Left lung (tissue), 14 donors: Measurements from ENCODE around the gene TIE1. TPM values are rescaled to one million over a fixed set of nuclear protein-coding genes. Genes with fewer than 3 reads are reported as not detected.
A peak's percentile ranks its signal among the peaks of the same experiment; 100 is the strongest.

Experiments used
- ATAC-seq: fragments of 200-7000 bp; cut with Tn5 transposase; one replicate; pipeline ENCODE4 v1.9.1; 2020; ENCODE audit warnings: moderate library complexity
- DNase-seq, 4 donors: peaks; one replicate each; pipeline ENCODE4 v3.0.0-alpha.2; 2013 to 2020
- H3K27ac ChIP-seq, 2 donors: fragments of 200-600 bp; sonication (generic) in 1 of 2; one replicate each; pipeline versions ENCODE4 v1.5.0 to v1.8.0; 2020 to 2021
- H3K27me3 ChIP-seq, 2 donors: fragments of 200-600 bp; sonication (generic) in 1 of 2; one replicate each; pipeline versions ENCODE4 v1.5.0 to v1.8.0; 2020 to 2021
- H3K36me3 ChIP-seq, 2 donors: fragments of 200-600 bp; sonication (generic) in 1 of 2; one replicate each; pipeline versions ENCODE4 v1.5.0 to v1.8.0; 2020 to 2021
- H3K4me1 ChIP-seq, 2 donors: fragments of 200-600 bp; one replicate each; pipeline ENCODE4 v1.8.0; 2021
- H3K4me3 ChIP-seq, 2 donors: fragments of 200-600 bp; sonication (generic) in 1 of 2; one replicate each; pipeline versions ENCODE4 v1.5.0 to v1.8.0; 2020 to 2021; ENCODE audit warnings: mild to moderate bottlenecking in 1 of 2
- H3K9me3 ChIP-seq, 2 donors: fragments of 200-600 bp; sonication (generic) in 1 of 2; one replicate each; pipeline versions ENCODE4 v1.5.0 to v1.8.0; 2020 to 2021
- intact Hi-C, 2 donors: fragments of 100-400 bp; cut with DNase I; formaldehyde crosslinking; loops; one replicate each; pipeline versions ENCODE4 v1.11.2 to v1.14.2; 2022
- long read RNA-seq, 12 donors: library from polyadenylated mRNA in 2 of 12; unstranded in 2 of 12; transcript quantifications; one replicate each; pipeline ENCODE4 v2.0.0 and lab custom pipeline, GENCODE V29; 2019 to 2026
- polyA plus RNA-seq, 6 donors: library from polyadenylated mRNA; unstranded; fragments of 120-200 nt; gene quantifications; one replicate each; pipeline ENCODE4 v1.2.1, GENCODE V29; 2013; ENCODE audit not compliant: insufficient read length in 6 of 6
- total RNA-seq, 2 donors: library from RNA; stranded (reverse); fragmentation: NEBNext Ultra II Directional; extraction: Animal tissue kit (Norgen Biotek cat#: 25700); gene quantifications; one replicate each; pipeline ENCODE4 v1.2.1, GENCODE V29; 2021
- TF ChIP-seq, protein P1 (sequence below), 2 donors: fragments of 200-600 bp; sonication (generic) in 1 of 2; IDR thresholded peaks; one replicate each; pipeline versions ENCODE4 v1.5.0 to v1.8.0; 2021; ENCODE audit warnings: antibody characterized with exemption in 2 of 2
- donor health status: DM: no; HTN: yes; CAD: no.
- donor health status: DM: no; HTN: no; CAD: no.

The TIE1 gene
- total RNA-seq, result 10 to 100 TPM; 38.5 to 67.8 TPM
- 100 to 1,000 TPM in 3 of 6 donors, 10 to 100 TPM in 3; 87.6 to 110 (median 98.3) TPM for polyA plus RNA-seq
- long read RNA-seq, donor 1, partial matches to known transcripts, result 0 of 6 reads
- long read RNA-seq, donor 1, other reads (novel, unspliced or antisense), result 0 of 6 reads
- long read RNA-seq, donor 2, partial matches to known transcripts, result 29 of 34 reads
- long read RNA-seq, donor 2, other reads (novel, unspliced or antisense), result 0 of 34 reads
- long read RNA-seq, donor 3, transcript TIE1-201 (23 exons, 3,882 nt), result major isoform, 5 of 13 reads
- long read RNA-seq, donor 3, partial matches to known transcripts, result 8 of 13 reads
- long read RNA-seq, donor 3, other reads (novel, unspliced or antisense), result 0 of 13 reads
- long read RNA-seq, donor 4, partial matches to known transcripts, result 5 of 9 reads
- long read RNA-seq, donor 4, other reads (novel, unspliced or antisense), result 2 of 9 reads
- long read RNA-seq, donor 5, transcript TIE1-201 (23 exons, 3,882 nt), result major isoform, 9 of 10 reads
- long read RNA-seq, donor 5, partial matches to known transcripts, result 0 of 10 reads
- long read RNA-seq, donor 5, other reads (novel, unspliced or antisense), result 0 of 10 reads
- long read RNA-seq, donor 6, partial matches to known transcripts, result 6 of 9 reads
- long read RNA-seq, donor 6, other reads (novel, unspliced or antisense), result 0 of 9 reads
- long read RNA-seq, donor 7, partial matches to known transcripts, result 0 of 1 reads
- long read RNA-seq, donor 7, other reads (novel, unspliced or antisense), result 0 of 1 reads
- long read RNA-seq, donor 8, partial matches to known transcripts, result 0 of 4 reads
- long read RNA-seq, donor 8, other reads (novel, unspliced or antisense), result 0 of 4 reads
- long read RNA-seq, donor 9, result 0 reads
- long read RNA-seq, donor 10, partial matches to known transcripts, result 2 of 6 reads
- long read RNA-seq, donor 10, other reads (novel, unspliced or antisense), result 4 of 6 reads
- long read RNA-seq, donor 11, partial matches to known transcripts, result 0 of 3 reads
- long read RNA-seq, donor 11, other reads (novel, unspliced or antisense), result 0 of 3 reads
- long read RNA-seq, donor 12, partial matches to known transcripts, result 5 of 9 reads
- long read RNA-seq, donor 12, other reads (novel, unspliced or antisense), result 0 of 9 reads

DNA sequence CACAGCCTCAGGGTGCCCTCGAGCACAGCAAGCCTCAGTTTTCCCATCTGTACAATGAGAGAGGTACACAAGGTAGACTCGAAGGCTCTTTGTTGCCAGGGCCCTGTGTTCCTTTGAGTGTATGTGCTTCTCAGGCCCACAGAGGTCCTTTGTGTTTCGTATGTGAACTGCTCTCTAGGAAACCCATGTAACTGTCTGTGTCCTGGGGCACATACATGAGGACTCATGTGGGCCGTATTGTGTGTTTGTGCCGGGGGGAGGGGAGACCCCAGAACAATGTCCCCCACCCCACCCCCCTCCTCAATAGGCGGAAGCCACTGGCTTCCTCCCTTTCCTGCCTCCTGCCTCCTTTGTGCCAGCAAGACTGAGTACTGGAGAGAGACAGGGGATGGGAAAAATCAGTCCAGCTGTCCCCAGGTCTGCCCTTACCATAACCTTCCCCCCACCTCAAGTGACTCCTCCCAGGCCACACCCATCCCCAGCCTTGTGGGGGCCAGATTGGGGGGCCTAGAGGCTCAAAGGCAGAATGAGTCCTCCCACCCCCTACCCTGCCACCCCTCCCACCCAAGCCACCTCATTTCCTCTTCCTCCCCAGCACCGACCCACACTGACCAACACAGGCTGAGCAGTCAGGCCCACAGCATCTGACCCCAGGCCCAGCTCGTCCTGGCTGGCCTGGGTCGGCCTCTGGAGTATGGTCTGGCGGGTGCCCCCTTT is at the start of gene TIE1:
TIE1 (plus strand) TSS at position 605 of the 717 bp plus-strand sequence; CDS start at position 695, 90 bp downstream.
- ATAC-seq (peak; percentile 34), DNase-seq (peak in 2 of 4 donors; percentile 39 to 45)
- H3K9me3 ChIP-seq, result no peaks in the 10 kb centered on the region
- H3K4me3 ChIP-seq, result peak within 1 kb of the TSS; percentile 5 to 41
- H3K36me3 ChIP-seq, result no peaks in the 10 kb centered on the region
- peaks cover 5 to 23% of the 10 kb centered on the region in 2 donors for H3K4me1 ChIP-seq
- TF ChIP-seq, protein P1, sequence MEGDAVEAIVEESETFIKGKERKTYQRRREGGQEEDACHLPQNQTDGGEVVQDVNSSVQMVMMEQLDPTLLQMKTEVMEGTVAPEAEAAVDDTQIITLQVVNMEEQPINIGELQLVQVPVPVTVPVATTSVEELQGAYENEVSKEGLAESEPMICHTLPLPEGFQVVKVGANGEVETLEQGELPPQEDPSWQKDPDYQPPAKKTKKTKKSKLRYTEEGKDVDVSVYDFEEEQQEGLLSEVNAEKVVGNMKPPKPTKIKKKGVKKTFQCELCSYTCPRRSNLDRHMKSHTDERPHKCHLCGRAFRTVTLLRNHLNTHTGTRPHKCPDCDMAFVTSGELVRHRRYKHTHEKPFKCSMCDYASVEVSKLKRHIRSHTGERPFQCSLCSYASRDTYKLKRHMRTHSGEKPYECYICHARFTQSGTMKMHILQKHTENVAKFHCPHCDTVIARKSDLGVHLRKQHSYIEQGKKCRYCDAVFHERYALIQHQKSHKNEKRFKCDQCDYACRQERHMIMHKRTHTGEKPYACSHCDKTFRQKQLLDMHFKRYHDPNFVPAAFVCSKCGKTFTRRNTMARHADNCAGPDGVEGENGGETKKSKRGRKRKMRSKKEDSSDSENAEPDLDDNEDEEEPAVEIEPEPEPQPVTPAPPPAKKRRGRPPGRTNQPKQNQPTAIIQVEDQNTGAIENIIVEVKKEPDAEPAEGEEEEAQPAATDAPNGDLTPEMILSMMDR (IDR thresholded peaks at IDR 0.05), result no peak
- peak within 1 kb of the TSS; percentile 60 to 73 for H3K27ac ChIP-seq
- intact Hi-C loops, result no loop called here
- H3K27me3 ChIP-seq, result no peaks in the 10 kb centered on the region

DNA sequence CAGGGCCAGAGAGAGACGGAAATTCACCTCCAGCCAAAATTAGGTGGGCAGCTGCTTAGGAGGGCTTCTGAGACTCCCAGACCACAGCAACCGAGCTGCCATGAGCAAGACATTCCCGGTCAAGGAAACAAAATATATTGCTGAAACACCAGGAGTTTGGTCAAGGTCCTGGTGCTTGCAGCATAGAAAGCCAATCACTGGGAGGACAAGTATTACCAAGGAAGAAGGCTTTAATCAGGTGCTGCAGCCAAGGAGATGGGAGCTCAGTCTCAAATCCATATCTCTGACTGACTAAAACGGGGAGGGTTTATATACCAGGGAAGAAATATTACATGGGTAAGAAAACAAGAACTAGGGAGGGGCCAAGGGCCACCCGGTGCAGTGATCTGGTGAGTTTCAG is 49.8 kb upstream of the TIE1 start:
- Histone ChIP-seq H3K4me3 (no peak overlapping the region), H3K27me3 (no peaks in the 10 kb centered on the region), H3K36me3 (no peaks in the 10 kb centered on the region), H3K27ac (no peak overlapping the region), H3K9me3 (no peaks in the 10 kb centered on the region), H3K4me1 (no peaks in the 10 kb centered on the region)
- ATAC-seq (no peak), DNase-seq (no peak)
- TF ChIP-seq, protein P1 (IDR thresholded peaks at IDR 0.05), result no peak
- intact Hi-C loops, result no loop called here

DNA sequence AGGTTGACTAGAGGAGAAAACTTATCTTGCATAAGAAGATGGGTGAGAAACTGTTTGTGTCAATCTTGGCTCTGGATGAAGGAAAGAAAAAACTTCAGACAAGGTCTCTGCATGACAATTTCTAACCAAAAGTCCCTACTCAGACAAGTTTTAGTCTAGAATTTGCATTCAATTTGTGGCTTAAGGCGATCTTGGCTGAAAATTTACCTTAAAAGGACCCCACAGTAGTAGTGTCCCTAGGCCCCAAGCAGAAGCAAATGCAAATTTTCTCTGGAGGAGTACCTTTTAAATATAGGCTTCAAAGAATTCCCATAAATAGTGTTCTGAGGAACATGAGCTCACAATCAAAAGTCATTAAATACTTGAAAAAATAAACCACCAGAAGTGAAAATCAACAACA is 48.6 kb upstream of the TIE1 start:
- Histone ChIP-seq H3K27ac (no peak overlapping the region), H3K27me3 (no peaks in the 10 kb centered on the region), H3K4me3 (no peak overlapping the region), H3K9me3 (no peaks in the 10 kb centered on the region), H3K36me3 (no peaks in the 10 kb centered on the region), H3K4me1 (no peaks in the 10 kb centered on the region)
- intact Hi-C loops, result no loop called here
- ATAC-seq, result no peak
- TF ChIP-seq, protein P1 (IDR thresholded peaks at IDR 0.05), result no peak
- no peak for DNase-seq

DNA sequence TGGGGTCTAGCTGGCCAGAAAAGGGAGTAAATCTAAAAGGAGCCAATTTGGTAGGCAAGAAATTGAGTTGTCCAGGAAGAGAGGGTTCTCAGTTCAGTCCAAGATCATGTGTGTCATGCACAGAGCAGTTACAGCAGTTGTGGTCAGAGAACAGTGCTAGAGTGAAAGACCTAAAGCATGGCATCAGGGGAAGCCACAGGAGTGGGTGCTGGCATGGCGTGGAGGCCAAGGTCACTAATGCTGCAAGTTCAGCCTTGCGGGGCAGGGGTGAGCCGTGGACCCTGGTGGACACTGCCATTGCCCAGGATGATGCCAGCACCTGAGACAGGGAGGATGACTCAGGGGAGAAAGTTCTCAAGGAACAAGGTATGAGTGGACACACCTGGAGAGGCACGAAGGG is 47.6 kb upstream of the TIE1 start:
- Histone ChIP-seq H3K27me3 (no peaks in the 10 kb centered on the region), H3K36me3 (no peaks in the 10 kb centered on the region)
- no peak for DNase-seq

More for the DNA sequence above, 47.6 kb upstream of the TIE1 start:
- Histone ChIP-seq H3K4me1 (no peaks in the 10 kb centered on the region), H3K4me3 (no peak overlapping the region), H3K27ac (no peak overlapping the region), H3K9me3 (no peaks in the 10 kb centered on the region)
- TF ChIP-seq, protein P1 (IDR thresholded peaks at IDR 0.05), result no peak
- no peak for ATAC-seq
- intact Hi-C loops, result no loop called here
